Measurements from ENCODE around the gene SLC25A12. TPM values are rescaled to one million over a fixed set of nuclear protein-coding genes. Genes with fewer than 3 reads are reported as not detected.

Gene SLC25A12
- total and polyA plus RNA-seq, 2 of the 13 experiments (the other 11 are each of a cell fraction or from before 2014, with no cell fraction given) = 8.1 to 15.9 TPM

DNA sequence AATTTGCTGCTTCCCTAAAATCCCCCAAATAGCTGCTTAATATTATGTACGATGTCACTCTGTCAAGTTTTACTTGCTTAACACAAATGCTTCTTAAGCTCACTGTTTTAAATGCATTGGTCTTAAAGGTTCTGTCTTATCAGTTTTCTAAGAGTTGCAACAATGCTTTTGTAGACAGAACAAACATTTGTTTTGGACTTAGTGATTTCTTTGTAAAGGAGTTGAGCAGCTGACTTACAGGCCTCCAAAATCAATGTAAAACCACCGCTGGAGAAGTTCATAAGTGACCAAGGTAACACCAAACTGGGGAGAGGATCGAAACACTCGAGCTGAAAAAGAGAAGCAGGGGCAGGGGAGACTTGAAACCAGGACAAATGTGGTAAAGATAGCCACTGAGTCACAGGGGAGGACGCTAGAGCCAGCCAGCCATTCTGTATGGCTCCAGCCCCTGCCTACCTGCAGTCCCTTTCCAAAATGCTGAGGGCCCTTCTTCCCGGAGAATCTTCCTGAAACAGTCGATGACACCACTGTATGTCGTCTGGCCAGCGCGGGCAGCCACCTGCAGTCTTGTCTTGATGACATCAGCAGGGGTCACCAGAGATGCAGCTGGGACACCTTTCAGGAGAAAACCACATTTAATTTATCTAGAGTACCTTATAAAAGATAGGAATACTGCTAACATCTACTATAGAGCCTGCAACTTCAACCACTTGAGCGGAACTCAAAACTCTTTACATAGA is 106.5 kb downstream of the SLC25A12 start (continued):
- TF ChIP-seq, protein P1, sequence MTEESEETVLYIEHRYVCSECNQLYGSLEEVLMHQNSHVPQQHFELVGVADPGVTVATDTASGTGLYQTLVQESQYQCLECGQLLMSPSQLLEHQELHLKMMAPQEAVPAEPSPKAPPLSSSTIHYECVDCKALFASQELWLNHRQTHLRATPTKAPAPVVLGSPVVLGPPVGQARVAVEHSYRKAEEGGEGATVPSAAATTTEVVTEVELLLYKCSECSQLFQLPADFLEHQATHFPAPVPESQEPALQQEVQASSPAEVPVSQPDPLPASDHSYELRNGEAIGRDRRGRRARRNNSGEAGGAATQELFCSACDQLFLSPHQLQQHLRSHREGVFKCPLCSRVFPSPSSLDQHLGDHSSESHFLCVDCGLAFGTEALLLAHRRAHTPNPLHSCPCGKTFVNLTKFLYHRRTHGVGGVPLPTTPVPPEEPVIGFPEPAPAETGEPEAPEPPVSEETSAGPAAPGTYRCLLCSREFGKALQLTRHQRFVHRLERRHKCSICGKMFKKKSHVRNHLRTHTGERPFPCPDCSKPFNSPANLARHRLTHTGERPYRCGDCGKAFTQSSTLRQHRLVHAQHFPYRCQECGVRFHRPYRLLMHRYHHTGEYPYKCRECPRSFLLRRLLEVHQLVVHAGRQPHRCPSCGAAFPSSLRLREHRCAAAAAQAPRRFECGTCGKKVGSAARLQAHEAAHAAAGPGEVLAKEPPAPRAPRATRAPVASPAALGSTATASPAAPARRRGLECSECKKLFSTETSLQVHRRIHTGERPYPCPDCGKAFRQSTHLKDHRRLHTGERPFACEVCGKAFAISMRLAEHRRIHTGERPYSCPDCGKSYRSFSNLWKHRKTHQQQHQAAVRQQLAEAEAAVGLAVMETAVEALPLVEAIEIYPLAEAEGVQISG (CRISPR knock-in tag; IDR thresholded peaks at IDR 0.05) = no peak
- TF ChIP-seq AFF4 (CRISPR knock-in tag; IDR thresholded peaks at IDR 0.05) (no peak), FOXA1 (IDR thresholded peaks at IDR 0.05) (no peak), FOXA1 (CRISPR knock-in tag; IDR thresholded peaks at IDR 0.05) (no peak), CHCHD3 (CRISPR knock-in tag; IDR thresholded peaks at IDR 0.05) (no peak), ZBTB38 (CRISPR knock-in tag; IDR thresholded peaks at IDR 0.05) (0 out of 2 replicates have a peak, but pooled peaks have one; percentile 54), ZMYM4 (CRISPR knock-in tag; IDR thresholded peaks at IDR 0.05) (peak; percentile 30), ZNF737 (CRISPR knock-in tag; IDR thresholded peaks at IDR 0.05; ENCODE audit: borderline replicate concordance) (no peak), NPAS2 (CRISPR knock-in tag; IDR thresholded peaks at IDR 0.05; ENCODE audit: borderline replicate concordance) (no peak), PITX1 (CRISPR knock-in tag; IDR thresholded peaks at IDR 0.05) (peak; percentile 88), SP140L (CRISPR knock-in tag; IDR thresholded peaks at IDR 0.05; ENCODE audit: borderline replicate concordance) (no peak), HNF4A (CRISPR knock-in tag; IDR thresholded peaks at IDR 0.05) (0 out of 2 replicates have a peak, but pooled peaks have one; percentile 22), IKZF5 (CRISPR knock-in tag; IDR thresholded peaks at IDR 0.05) (no peak), TCF7 (IDR thresholded peaks at IDR 0.05; ENCODE audit: low read depth) (peak; percentile 61), ZFX (CRISPR knock-in tag; IDR thresholded peaks at IDR 0.05; ENCODE audit: low read depth) (0 out of 2 replicates have a peak, but pooled peaks have one; percentile 18), ESRRA (CRISPR knock-in tag; IDR thresholded peaks at IDR 0.05; ENCODE audit: low read depth) (no peak)
- TF ChIP-seq, protein P2, sequence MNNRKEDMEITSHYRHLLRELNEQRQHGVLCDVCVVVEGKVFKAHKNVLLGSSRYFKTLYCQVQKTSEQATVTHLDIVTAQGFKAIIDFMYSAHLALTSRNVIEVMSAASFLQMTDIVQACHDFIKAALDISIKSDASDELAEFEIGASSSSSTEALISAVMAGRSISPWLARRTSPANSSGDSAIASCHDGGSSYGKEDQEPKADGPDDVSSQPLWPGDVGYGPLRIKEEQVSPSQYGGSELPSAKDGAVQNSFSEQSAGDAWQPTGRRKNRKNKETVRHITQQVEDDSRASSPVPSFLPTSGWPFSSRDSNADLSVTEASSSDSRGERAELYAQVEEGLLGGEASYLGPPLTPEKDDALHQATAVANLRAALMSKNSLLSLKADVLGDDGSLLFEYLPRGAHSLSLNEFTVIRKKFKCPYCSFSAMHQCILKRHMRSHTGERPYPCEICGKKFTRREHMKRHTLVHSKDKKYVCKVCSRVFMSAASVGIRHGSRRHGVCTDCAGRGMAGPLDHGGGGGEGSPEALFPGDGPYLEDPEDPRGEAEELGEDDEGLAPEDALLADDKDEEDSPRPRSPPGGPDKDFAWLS (CRISPR knock-in tag; IDR thresholded peaks at IDR 0.05; ENCODE audit: borderline replicate concordance) = no peak
